Choroid plexus epithelial cell (primary cell): ENCODE data around the gene AFF4.
"Not testable (repeated sequence)": the region's sequence is repeated elsewhere in the genome, so short reads cannot be mapped to it uniquely, and the experiment has no call there.

Experiments used
- DNase-seq: peaks from one replicate; pipeline ENCODE4 v3.0.0-alpha.2; 2010; ENCODE audit warnings: low read depth
- H3K4me3 ChIP-seq: 2 replicates; pipeline ENCODE4 v1.5.1; 2011; ENCODE audit warnings: low read depth, mild to moderate bottlenecking, control low read depth, low read length, moderate library complexity
- CTCF ChIP-seq: conservative IDR thresholded peaks from 2 replicates; pipeline ENCODE4 v1.5.1; 2011; ENCODE audit warnings: low read depth, mild to moderate bottlenecking, control low read depth, inconsistent platforms, low read length, moderate library complexity

The AFF4 gene

GRCh38 chr5:132981288-132981687, 17.9 kb upstream of the AFF4 start:
- no peak overlapping the region for H3K4me3 ChIP-seq
- no peak for DNase-seq
- TF ChIP-seq CTCF = no peak

- no peak for DNase-seq
- H3K4me3 ChIP-seq = no peak overlapping the region
- TF ChIP-seq CTCF = no peak
Observed at GRCh38 chr5:132979976-132980375, 16.5 kb upstream of the AFF4 start.

- no peak overlapping the region for H3K4me3 ChIP-seq
- TF ChIP-seq CTCF = no peak
- DNase-seq = peak; percentile 17
Observed at GRCh38 chr5:132979367-132979940, 16.0 kb upstream of the AFF4 start.

- no peak for TF ChIP-seq CTCF
- DNase-seq = no peak
- no peak overlapping the region for H3K4me3 ChIP-seq
Observed at GRCh38 chr5:132976852-132977251, 13.4 kb upstream of the AFF4 start.

GRCh38 chr5:132972436-132972828, 9.0 kb upstream of the AFF4 start:
- not testable (repeated sequence) for H3K4me3 ChIP-seq, DNase-seq

- no peak for TF ChIP-seq CTCF
- H3K4me3 ChIP-seq = no peak overlapping the region
- no peak for DNase-seq
Observed at GRCh38 chr5:132971483-132972435, 8.3 kb upstream of the AFF4 start.

GRCh38 chr5:132965120-132965519, 1.7 kb upstream of the AFF4 start:
- no peak for TF ChIP-seq CTCF
- H3K4me3 ChIP-seq = no peak overlapping the region
- no peak for DNase-seq
